Naive B cell (primary cell): ENCODE measurements around the gene NPBWR2. TPM values are rescaled to one million over a fixed set of nuclear protein-coding genes. Genes with fewer than 3 reads are reported as not detected.

Experiments
- ATAC-seq, 2 donors: fragments of 150-1000 bp; cut with Tn5 transposase; 2 replicates each; pipeline ENCODE4 v1.10.0; 2021; ENCODE audit warnings: low read depth in 2 of 2, mild to moderate bottlenecking in 2 of 2, moderate library complexity in 2 of 2
- DNase-seq: peaks from one replicate; pipeline ENCODE4 v3.0.0; 2022
- H3K27ac Mint-ChIP-seq, 6 donors: one replicate each; pipeline ENCODE4 v1.8.0; 2020 to 2022; ENCODE audit warnings: mild to moderate bottlenecking in 6 of 6, mixed read lengths in 6 of 6, moderate library complexity in 5 of 6, inconsistent platforms in 2 of 6
- H3K27me3 Mint-ChIP-seq, 3 donors: one replicate each; pipeline ENCODE4 v1.8.0; 2021 to 2022; ENCODE audit warnings: mixed read lengths in 3 of 3, mild to moderate bottlenecking in 1 of 3
- H3K36me3 Mint-ChIP-seq, 2 donors: one replicate each; pipeline ENCODE4 v1.8.0; 2020 to 2022; ENCODE audit warnings: mixed read lengths in 2 of 2, inconsistent platforms in 1 of 2, mild to moderate bottlenecking in 1 of 2
- H3K4me1 Mint-ChIP-seq, 3 donors: one replicate each; pipeline ENCODE4 v1.8.0; 2020 to 2022; ENCODE audit warnings: mixed read lengths in 3 of 3, inconsistent platforms in 1 of 3, mild to moderate bottlenecking in 1 of 3, moderate library complexity in 1 of 3
- H3K4me3 Mint-ChIP-seq, 8 donors: one replicate each; pipeline ENCODE4 v1.8.0; 2020 to 2022; ENCODE audit warnings: mild to moderate bottlenecking in 8 of 8, mixed read lengths in 8 of 8, moderate library complexity in 8 of 8, inconsistent platforms in 2 of 8
- H3K9me3 Mint-ChIP-seq, 7 donors: one replicate each; pipeline ENCODE4 v1.8.0; 2020 to 2022; ENCODE audit warnings: mixed read lengths in 7 of 7, mild to moderate bottlenecking in 5 of 7, inconsistent platforms in 2 of 7, moderate library complexity in 1 of 7
- polyA plus RNA-seq, 6 donors: library from polyadenylated mRNA; unstranded; fragments of 300-500 nt; fragmentation: Illumina TruSeq; gene quantifications; one replicate each; pipeline ENCODE4 v1.2.3, GENCODE V29; 2021; ENCODE audit warnings: low read depth in 6 of 6

The NPBWR2 gene
- polyA plus RNA-seq, 6 donors from 2014 or later: not detected

DNA sequence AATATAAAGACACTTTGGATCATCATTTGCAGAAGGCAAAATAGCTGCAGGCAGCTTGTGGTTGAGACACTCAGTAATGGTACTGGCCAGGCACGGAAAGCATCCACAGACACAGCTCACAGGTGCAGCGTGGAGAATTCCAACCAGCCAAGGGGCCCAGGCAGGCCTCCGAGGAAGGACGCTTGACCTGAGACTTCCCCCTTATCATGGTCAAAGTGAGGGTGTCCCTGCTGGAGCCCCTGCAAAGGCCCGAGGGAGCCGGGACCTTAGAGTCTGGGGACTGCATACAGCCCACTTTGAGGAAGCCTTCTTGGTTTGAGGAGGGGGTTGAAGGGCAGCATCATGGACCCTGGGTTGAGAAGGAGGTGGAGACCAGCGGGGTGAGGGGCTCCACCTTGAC is 41.8 kb upstream of the NPBWR2 start:
- Mint-ChIP-seq H3K4me3 (no peak overlapping the region), H3K36me3 (peaks cover 0 to 14% of the 10 kb centered on the region in 2 donors), H3K4me1 (peaks cover 0 to 6% (median 0%) of the 10 kb centered on the region in 3 donors), H3K9me3 (peaks cover 4 to 11% (median 9%) of the 10 kb centered on the region in 7 donors), H3K27ac (no peak overlapping the region), H3K27me3 (peaks cover 6 to 19% (median 11%) of the 10 kb centered on the region in 3 donors)
- no peak for ATAC-seq
- no peak for DNase-seq

DNA sequence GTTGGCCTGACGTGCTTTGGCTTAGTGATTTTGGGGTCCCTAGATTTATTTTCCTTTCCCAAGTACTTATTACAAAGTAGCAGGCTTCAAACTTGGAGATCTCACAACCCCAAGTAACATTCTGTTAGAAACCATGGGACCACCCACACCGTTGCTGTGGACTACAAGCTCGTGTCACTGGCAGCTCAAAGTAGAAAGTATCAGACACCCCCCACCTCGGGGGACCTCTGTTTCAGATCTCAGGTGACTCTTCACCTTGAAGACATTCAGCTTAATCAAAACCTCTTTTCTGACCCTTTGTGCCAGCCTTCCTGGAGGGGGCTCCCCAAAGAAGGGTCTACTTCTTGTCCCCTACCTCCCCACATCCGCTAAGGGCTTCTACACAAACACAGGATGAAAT is 41.2 kb upstream of the NPBWR2 start:
- Mint-ChIP-seq H3K27me3 (peaks cover 5 to 17% (median 6%) of the 10 kb centered on the region in 3 donors), H3K36me3 (peaks cover 0 to 16% of the 10 kb centered on the region in 2 donors), H3K9me3 (peaks cover 4 to 12% (median 10%) of the 10 kb centered on the region in 7 donors), H3K27ac (no peak overlapping the region), H3K4me1 (peaks cover 0 to 3% (median 0%) of the 10 kb centered on the region in 3 donors), H3K4me3 (no peak overlapping the region)
- no peak for DNase-seq
- ATAC-seq: no peak

DNA sequence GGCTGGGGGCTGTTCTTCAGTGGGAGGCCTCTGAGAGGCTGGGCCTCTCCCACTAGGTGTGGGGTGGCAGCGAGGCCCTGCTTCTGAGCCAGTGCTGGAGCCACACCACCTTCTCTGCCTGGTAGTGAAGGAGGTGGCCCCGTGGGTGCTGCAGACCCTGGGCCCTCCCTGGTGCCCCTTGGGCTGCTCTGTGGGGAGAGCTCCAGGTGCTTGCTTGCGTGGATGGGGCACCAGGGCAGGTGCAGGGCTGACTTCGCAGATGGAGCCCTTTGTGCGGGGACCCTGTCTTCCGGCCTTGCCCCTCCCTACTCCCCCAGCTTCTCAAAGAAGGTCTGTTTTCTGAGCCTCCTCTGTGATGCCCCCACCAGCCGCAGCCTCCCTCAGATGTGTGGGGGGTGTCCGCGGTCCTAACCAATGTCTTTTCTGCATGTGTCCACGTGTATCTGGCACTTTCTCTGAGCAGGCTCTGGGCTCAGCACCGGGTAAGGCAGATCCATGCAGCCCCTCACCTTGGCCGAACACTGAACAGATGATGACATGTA is 39.6 kb upstream of the NPBWR2 start:
- Mint-ChIP-seq H3K9me3 (peaks cover 4 to 12% (median 10%) of the 10 kb centered on the region in 7 donors), H3K27me3 (peaks cover 0 to 14% (median 5%) of the 10 kb centered on the region in 3 donors), H3K27ac (no peak overlapping the region), H3K36me3 (peaks cover 0 to 16% of the 10 kb centered on the region in 2 donors), H3K4me3 (no peak overlapping the region), H3K4me1 (peaks cover 0 to 4% (median 0%) of the 10 kb centered on the region in 3 donors)
- ATAC-seq (no peak), DNase-seq (no peak)

DNA sequence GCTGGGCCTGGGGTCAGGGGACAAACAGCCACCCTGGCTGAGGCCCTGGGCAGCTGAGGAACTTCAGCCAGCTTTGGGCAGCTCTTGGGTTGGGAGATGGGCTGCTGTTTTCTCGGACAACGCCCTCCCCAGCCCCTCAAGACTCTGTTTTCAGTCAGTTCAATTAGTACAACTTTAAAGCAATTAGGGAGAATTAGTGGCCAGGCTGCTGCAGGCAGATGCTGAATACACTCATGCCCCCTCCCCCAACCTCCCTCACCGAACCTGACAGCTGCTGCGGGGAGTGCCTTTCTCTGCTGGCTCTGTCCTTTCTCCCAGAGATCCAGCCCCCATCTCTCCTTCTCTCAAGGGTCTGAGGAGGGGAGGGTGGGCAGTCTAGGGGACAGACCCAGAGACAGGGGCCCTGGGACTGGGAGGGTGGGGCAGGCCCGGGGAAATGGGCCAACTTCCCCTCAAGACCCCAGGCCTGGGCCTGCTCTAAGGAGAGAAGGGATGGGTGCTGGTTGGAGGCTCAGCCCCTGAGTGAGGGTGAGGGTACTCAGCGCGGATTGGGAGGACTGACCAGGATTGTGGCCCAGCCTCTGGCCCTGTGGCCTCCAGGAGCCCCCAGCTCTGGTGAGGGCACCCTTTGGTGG is 39.1 kb upstream of the NPBWR2 start:
- H3K4me3 Mint-ChIP-seq: no peak overlapping the region
- H3K4me1 Mint-ChIP-seq: peaks cover 0 to 4% (median 0%) of the 10 kb centered on the region in 3 donors
- ATAC-seq (no peak), DNase-seq (no peak)
- H3K36me3 Mint-ChIP-seq: peaks cover 0 to 16% of the 10 kb centered on the region in 2 donors
- peaks cover 4 to 12% (median 10%) of the 10 kb centered on the region in 7 donors for H3K9me3 Mint-ChIP-seq
- no peak overlapping the region for H3K27ac Mint-ChIP-seq
- H3K27me3 Mint-ChIP-seq: peaks cover 0 to 14% (median 7%) of the 10 kb centered on the region in 3 donors

DNA sequence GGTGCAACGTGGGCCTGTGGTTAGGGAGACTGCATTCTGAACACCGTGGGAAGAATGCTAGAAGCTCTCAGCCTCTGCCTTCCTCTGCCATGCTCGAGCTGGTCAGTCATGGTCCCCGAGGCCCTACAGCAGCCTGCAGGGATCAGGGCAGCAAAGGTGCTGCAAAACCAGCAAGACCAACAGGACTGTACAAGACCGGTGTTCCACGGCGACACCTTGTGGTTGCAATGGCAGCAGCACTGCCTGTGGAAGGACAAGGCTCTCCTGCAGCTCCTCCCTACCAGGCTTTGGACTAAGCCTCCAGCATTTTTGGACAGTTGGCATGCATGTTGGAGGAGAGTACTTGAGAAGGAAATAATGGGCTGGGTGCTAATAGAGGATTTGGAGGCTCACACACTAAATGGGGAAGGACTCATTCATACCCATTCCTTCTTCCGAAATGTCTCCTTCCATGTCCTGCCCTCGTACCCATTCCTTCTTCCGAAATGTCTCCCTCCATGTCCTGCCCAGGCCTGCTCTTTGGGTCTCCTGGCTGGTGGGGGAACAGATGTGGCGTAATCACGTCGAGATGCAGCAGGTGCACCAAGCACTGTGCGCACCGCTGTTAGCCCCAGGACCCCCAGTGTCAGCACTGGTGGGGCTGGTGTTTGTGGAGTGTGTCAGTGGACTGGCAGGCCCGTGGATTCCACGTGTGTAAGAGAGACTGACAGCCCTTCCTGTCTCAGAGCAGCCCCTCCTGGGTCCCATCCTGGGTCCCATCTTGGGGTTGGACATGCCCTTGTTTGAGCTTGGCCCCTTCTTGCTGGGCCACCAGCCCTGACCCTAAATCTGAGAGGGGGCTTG is 38.3 kb upstream of the NPBWR2 start:
- H3K27ac Mint-ChIP-seq: peak overlapping the region in 1 of 6 donors; percentile 47
- ATAC-seq: no peak
- H3K27me3 Mint-ChIP-seq: peaks cover 0 to 20% (median 13%) of the 10 kb centered on the region in 3 donors
- peaks cover 4 to 12% (median 10%) of the 10 kb centered on the region in 7 donors for H3K9me3 Mint-ChIP-seq
- no peak for DNase-seq
- peaks cover 0 to 4% (median 0%) of the 10 kb centered on the region in 3 donors for H3K4me1 Mint-ChIP-seq
- H3K36me3 Mint-ChIP-seq: peaks cover 0 to 16% of the 10 kb centered on the region in 2 donors
- no peak overlapping the region for H3K4me3 Mint-ChIP-seq

DNA sequence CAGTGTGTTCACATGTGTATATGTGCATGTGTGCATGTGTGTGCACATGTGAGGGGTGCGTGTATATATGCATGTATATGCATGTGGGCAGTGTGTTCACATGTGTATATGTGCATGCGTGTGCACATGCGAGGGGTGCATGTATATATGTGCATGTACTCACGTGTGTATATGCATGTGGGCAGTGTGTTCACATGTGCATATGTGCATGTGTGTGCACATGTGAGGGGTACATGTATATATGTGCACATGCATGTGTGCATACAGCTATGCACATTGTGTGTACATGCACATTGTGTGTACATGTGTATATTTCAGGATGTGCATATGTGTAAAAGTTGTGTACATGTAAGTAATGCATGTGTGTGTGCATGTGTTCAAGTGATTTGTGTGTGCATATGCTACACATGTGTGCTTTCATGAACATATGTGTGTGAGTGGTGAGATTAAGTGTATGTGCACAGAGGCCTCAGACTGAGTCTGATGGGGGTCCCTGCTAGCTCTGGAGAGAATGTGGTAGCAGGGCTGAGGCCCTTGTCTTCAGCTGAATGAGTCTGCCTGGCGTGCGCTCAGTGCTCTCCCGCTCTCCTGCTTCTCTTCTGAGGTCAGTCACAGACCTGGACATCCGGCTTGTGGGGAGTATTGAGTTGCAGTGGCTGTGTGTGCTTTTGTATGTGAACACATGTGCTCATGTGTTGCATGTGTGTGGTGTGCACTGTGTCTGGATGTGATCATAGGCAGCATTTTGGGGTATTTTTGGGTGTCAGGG is 37.0 kb upstream of the NPBWR2 start:
- no peak overlapping the region for H3K4me3 Mint-ChIP-seq
- H3K36me3 Mint-ChIP-seq: peaks cover 0 to 16% of the 10 kb centered on the region in 2 donors
- peak overlapping the region in 1 of 6 donors; percentile 20 for H3K27ac Mint-ChIP-seq
- peaks cover 0 to 27% (median 19%) of the 10 kb centered on the region in 3 donors for H3K27me3 Mint-ChIP-seq
- H3K9me3 Mint-ChIP-seq: peaks cover 4 to 12% (median 10%) of the 10 kb centered on the region in 7 donors
- DNase-seq (no peak), ATAC-seq (no peak)
- H3K4me1 Mint-ChIP-seq: peaks cover 0 to 4% (median 0%) of the 10 kb centered on the region in 3 donors

DNA sequence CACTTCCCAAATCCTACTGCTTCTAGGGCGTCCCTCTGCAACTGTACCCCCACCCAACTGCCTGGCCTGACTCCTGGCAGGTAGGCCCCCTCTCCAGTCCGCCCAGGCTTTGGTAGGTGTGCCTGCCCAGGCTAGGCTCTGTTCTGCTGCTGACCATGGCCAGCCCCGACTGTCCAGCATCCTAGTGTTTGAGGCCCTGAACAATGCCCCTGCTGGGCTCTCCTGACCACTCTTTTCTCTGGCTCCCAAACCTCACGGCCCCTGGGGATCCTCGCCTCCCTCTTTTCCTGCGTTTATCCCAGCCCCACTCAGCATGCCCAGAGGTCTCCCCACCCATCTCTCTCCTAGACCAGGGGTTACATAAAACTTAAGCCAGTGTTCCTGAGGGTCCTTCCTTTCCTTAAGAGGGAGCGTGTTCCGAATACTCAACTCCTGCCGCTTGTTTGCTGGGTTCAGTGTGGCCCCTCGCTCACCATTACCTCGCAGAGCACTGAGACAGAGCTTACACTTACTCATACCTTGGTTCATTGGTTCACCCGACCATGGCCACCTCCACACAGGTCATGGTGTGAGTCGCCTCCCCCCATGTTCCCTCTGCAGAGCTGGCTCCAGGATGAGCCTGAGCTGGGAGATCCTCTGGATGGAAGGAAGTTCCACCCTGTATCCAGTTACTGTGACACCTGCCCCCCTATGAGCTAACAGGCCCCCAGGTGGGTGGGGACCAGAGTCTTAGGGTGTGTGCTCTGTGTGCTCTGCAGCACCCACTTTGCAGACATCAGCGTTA is 35.8 kb upstream of the NPBWR2 start:
- no peak overlapping the region for H3K27ac Mint-ChIP-seq
- DNase-seq: no peak
- H3K36me3 Mint-ChIP-seq: peaks cover 0 to 16% of the 10 kb centered on the region in 2 donors
- peaks cover 0 to 27% (median 19%) of the 10 kb centered on the region in 3 donors for H3K27me3 Mint-ChIP-seq
- no peak for ATAC-seq
- H3K9me3 Mint-ChIP-seq: peaks cover 4 to 12% (median 10%) of the 10 kb centered on the region in 7 donors
- H3K4me1 Mint-ChIP-seq: peaks cover 0 to 4% (median 0%) of the 10 kb centered on the region in 3 donors
- H3K4me3 Mint-ChIP-seq: no peak overlapping the region

DNA sequence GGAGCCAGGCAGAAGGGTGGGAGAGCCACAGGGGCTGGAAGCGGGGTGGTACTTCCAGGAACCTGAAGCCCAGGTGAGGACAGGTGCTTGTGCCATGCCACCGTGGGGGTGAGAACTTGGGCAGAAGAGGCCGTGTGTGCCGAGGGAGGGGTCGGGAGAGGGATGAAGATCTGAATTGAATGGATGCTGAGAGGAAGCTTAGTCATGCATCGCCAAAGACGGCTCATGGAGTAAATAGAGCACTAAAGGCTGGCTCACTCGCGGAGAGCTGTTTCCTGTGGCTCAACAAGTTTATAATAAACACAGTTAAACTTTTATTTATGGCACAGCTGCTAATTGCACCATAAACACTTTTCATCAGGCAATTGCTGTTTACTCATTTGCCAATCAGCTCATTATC is 35.2 kb upstream of the NPBWR2 start:
- ATAC-seq: no peak
- H3K4me3 Mint-ChIP-seq: no peak overlapping the region
- peaks cover 0 to 24% (median 19%) of the 10 kb centered on the region in 3 donors for H3K27me3 Mint-ChIP-seq
- DNase-seq: no peak
- peaks cover 0 to 4% (median 0%) of the 10 kb centered on the region in 3 donors for H3K4me1 Mint-ChIP-seq
- peaks cover 0 to 16% of the 10 kb centered on the region in 2 donors for H3K36me3 Mint-ChIP-seq
- no peak overlapping the region for H3K27ac Mint-ChIP-seq
- H3K9me3 Mint-ChIP-seq: peaks cover 4 to 12% (median 10%) of the 10 kb centered on the region in 7 donors

DNA sequence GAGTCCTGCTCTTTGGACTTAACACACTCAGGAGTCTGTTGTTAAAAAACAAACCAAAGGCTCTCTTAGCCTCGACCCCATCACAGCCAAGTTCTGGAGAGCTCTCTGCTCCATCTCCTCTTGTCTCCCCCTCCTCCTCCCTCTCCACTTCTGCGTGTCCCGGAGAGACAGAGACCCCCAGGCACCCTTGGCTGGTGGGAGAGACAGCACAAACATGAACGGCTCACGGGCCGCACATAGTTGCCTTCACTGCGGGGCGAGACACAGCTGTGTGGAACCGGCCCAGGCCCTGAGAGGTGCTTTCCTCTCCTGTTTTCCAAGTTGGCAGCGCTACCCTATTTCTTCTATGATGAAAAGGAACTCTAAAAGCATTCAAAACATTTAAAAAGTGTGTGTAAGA is 33.6 kb upstream of the NPBWR2 start:
- no peak overlapping the region for H3K27ac Mint-ChIP-seq
- peaks cover 6 to 31% (median 24%) of the 10 kb centered on the region in 3 donors for H3K27me3 Mint-ChIP-seq
- ATAC-seq (no peak), DNase-seq (no peak)
- peaks cover 4 to 12% (median 10%) of the 10 kb centered on the region in 7 donors for H3K9me3 Mint-ChIP-seq
- no peak overlapping the region for H3K4me3 Mint-ChIP-seq
- peaks cover 0 to 16% of the 10 kb centered on the region in 2 donors for H3K36me3 Mint-ChIP-seq
- H3K4me1 Mint-ChIP-seq: peaks cover 0 to 4% (median 0%) of the 10 kb centered on the region in 3 donors

DNA sequence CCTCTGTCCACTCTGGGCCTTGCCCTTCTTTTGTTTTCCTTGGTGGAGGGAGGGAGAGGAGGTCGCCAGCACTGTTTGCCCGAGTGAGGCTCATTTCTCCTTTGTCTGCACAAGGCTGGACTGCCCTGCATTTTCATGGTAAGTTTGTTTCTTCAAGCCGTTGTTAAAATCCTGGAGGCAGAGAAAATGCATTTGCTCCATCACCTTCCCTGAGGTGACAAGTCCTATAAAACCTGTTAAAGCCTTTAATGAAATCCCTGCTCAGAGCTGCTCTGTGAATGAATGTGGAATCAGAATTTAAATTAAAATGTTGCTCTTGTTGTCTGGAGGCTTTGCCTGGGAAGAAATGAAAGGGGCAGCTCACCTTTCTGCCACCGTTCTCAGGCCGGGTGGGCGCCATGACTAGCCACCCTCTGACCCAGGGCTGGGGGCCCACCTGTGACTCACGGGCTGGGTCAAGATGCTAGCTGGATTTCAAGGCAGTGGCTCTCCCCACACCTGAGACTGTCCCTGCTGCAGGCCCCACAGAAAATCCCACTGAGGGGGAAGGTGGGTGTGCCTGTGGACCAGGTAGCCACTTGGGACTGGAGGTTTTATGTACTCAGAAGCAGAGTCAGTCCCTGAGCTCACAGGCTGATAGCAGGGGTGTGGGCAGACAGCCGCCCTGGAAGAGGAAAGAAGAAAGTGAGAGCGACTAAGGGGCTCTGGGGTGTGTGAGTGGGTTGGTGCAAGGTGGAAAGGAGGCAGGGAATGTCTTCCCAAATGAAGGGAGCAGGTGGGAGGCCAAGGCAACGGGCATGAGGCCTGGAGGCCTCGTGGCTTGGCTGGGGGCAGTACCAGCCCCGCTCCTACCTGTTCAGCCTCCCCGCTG is 32.9 kb upstream of the NPBWR2 start:
- Mint-ChIP-seq H3K4me3 (no peak overlapping the region), H3K36me3 (peaks cover 0 to 13% of the 10 kb centered on the region in 2 donors), H3K27me3 (peaks cover 8 to 32% (median 31%) of the 10 kb centered on the region in 3 donors), H3K9me3 (peaks cover 4 to 12% (median 10%) of the 10 kb centered on the region in 7 donors), H3K4me1 (peaks cover 0 to 4% (median 0%) of the 10 kb centered on the region in 3 donors), H3K27ac (no peak overlapping the region)
- ATAC-seq (no peak), DNase-seq (no peak)

DNA sequence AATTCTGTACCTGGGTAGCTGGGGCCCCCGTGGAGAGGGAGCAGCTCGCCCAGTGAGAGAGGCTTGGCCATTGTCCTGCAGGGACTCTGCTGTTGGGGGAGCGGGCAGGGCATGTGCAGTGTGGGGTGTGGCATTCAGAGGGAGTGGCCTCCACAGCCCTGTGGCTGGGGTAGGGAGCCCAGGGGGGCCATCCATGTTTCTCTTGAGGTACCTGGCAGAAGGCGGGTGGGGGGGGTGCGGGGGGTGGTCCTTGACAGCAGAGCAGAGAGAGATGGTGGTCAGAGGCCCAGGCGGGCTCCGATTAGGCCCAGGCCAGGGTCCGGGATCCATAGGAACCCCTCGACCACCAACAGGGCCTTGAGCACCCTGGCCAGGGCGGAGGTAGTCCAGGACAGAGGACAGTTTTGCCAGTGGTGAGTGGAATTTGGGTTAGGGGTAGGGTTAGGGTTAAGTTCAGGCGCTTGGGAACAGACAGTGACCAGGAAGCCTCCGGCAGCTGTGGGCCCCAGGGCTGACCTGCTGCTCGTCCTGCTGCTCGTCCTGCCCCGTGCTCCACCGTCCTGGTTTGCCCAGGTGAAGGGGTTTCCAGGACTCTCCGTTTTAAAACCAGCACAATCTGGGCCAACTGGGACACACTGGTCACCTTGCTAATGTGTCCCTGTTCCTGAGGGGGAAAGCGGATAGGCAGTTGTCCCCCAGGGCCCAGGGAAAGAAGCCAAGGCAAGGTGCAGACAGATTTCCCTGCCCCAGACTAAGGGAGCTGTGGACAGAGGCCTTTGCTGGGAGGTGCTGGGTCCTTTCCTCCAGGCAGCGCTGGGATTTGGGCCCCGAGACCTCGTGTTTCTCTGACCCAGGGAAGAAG is 32.1 kb upstream of the NPBWR2 start:
- DNase-seq: no peak
- H3K4me3 Mint-ChIP-seq: no peak overlapping the region
- no peak for ATAC-seq
- peaks cover 0 to 5% of the 10 kb centered on the region in 2 donors for H3K36me3 Mint-ChIP-seq
- no peak overlapping the region for H3K27ac Mint-ChIP-seq
- H3K27me3 Mint-ChIP-seq: peaks cover 12 to 33% (median 32%) of the 10 kb centered on the region in 3 donors
- H3K9me3 Mint-ChIP-seq: peaks cover 0 to 7% (median 3%) of the 10 kb centered on the region in 7 donors
- peaks cover 0 to 4% (median 0%) of the 10 kb centered on the region in 3 donors for H3K4me1 Mint-ChIP-seq
